Activated T-helper 1 cell treated with anti-CD3 and anti-CD28 coated beads, Interleukin-12 subunit alpha, Interleukin-12 subunit beta, Interleukin-2, Interleukin-4 antibody, amounts not matched to agents 30 ng/mL and 10 ng/mL and 1 ng/mL, durations not matched to agents 14 hours and 24 hours and 36 hours (primary cell): ENCODE data around the gene RETN. TPM values are rescaled to one million over a fixed set of nuclear protein-coding genes. Genes with fewer than 3 reads are reported as not detected.

ENCODE experiments used
- DNase-seq: peaks from one replicate; pipeline ENCODE4 v3.0.0; 2021; ENCODE audit warnings: low spot score
- H3K27ac Mint-ChIP-seq: one replicate; pipeline ENCODE4 v1.8.0; 2021; ENCODE audit warnings: mild to moderate bottlenecking, mixed read lengths
- H3K27me3 Mint-ChIP-seq: one replicate; pipeline ENCODE4 v1.8.0; 2022; ENCODE audit warnings: mild to moderate bottlenecking, moderate library complexity, mixed read lengths; ENCODE audit not compliant: insufficient read depth
- H3K36me3 Mint-ChIP-seq: one replicate; pipeline ENCODE4 v1.8.0; 2021; ENCODE audit warnings: low read depth, mixed read lengths
- H3K4me1 Mint-ChIP-seq: one replicate; pipeline ENCODE4 v1.8.0; 2021; ENCODE audit warnings: low read depth, mixed read lengths
- H3K4me3 Mint-ChIP-seq: one replicate; pipeline ENCODE4 v1.8.0; 2021; ENCODE audit warnings: mild to moderate bottlenecking, moderate library complexity, mixed read lengths
- H3K9me3 Mint-ChIP-seq: one replicate; pipeline ENCODE4 v1.8.0; 2021; ENCODE audit warnings: mixed read lengths
- intact Hi-C: fragments of 100-400 bp; cut with micrococcal nuclease; formaldehyde crosslinking; loops from one replicate; pipeline ENCODE4 v1.15.1; 2024
- total RNA-seq: library from RNA; stranded (reverse); gene quantifications from 2 replicates; pipeline ENCODE4 v1.2.3, GENCODE V29; 2022

Gene RETN
- total RNA-seq, 1 donor from 2014 or later, result not detected

- no peak for DNase-seq
- Mint-ChIP-seq H3K4me1 (no peaks in the 10 kb centered on the region), H3K9me3 (no peaks in the 10 kb centered on the region), H3K27me3 (no peaks in the 10 kb centered on the region), H3K36me3 (peaks cover 4% of the 10 kb centered on the region), H3K27ac (no peak overlapping the region), H3K4me3 (no peak overlapping the region)
- intact Hi-C loops, result no loop called here
Observed at GRCh38 chr19:7689165-7689564, 20.3 kb downstream of the RETN start.

GRCh38 chr19:7690779-7691258 lies 22.0 kb downstream of the RETN start:
- H3K27ac Mint-ChIP-seq, result no peak overlapping the region
- intact Hi-C loops, result no loop called here
- no peaks in the 10 kb centered on the region for H3K9me3 Mint-ChIP-seq

GRCh38 chr19:7691497-7691896 lies 22.6 kb downstream of the RETN start:
- no peak for DNase-seq
- H3K4me1 Mint-ChIP-seq, result no peaks in the 10 kb centered on the region
- no peaks in the 10 kb centered on the region for H3K9me3 Mint-ChIP-seq
- no peak overlapping the region for H3K27ac Mint-ChIP-seq
- intact Hi-C loops, result no loop called here
- H3K27me3 Mint-ChIP-seq, result peaks cover under 1% of the 10 kb centered on the region
- H3K4me3 Mint-ChIP-seq, result no peak overlapping the region
- H3K36me3 Mint-ChIP-seq, result no peaks in the 10 kb centered on the region

More at GRCh38 chr19:7690779-7691258, 22.0 kb downstream of the RETN start:
- H3K27me3 Mint-ChIP-seq, result no peaks in the 10 kb centered on the region
- DNase-seq, result no peak
- no peak overlapping the region for H3K4me3 Mint-ChIP-seq
- no peaks in the 10 kb centered on the region for H3K36me3 Mint-ChIP-seq
- H3K4me1 Mint-ChIP-seq, result no peaks in the 10 kb centered on the region

GRCh38 chr19:7692417-7693088 lies 23.7 kb downstream of the RETN start:
- Mint-ChIP-seq H3K9me3 (no peaks in the 10 kb centered on the region), H3K27ac (no peak overlapping the region), H3K4me1 (no peaks in the 10 kb centered on the region), H3K36me3 (no peaks in the 10 kb centered on the region), H3K27me3 (peaks cover 8% of the 10 kb centered on the region), H3K4me3 (no peak overlapping the region)
- no peak for DNase-seq
- intact Hi-C loops, result no loop called here

GRCh38 chr19:7694499-7694898 lies 25.6 kb downstream of the RETN start:
- Mint-ChIP-seq H3K27me3 (peaks cover 15% of the 10 kb centered on the region), H3K4me3 (no peak overlapping the region), H3K9me3 (no peaks in the 10 kb centered on the region), H3K36me3 (no peaks in the 10 kb centered on the region), H3K4me1 (peaks cover 6% of the 10 kb centered on the region), H3K27ac (no peak overlapping the region)
- intact Hi-C loops, result no loop called here
- no peak for DNase-seq

GRCh38 chr19:7697721-7698287 lies 29.0 kb downstream of the RETN start:
- Mint-ChIP-seq H3K27me3 (peaks cover 24% of the 10 kb centered on the region), H3K36me3 (no peaks in the 10 kb centered on the region), H3K9me3 (no peaks in the 10 kb centered on the region), H3K4me3 (no peak overlapping the region), H3K4me1 (peaks cover 10% of the 10 kb centered on the region), H3K27ac (no peak overlapping the region)
- intact Hi-C loops, result no loop called here
- no peak for DNase-seq

- H3K4me3 Mint-ChIP-seq, result no peak overlapping the region
- H3K9me3 Mint-ChIP-seq, result no peaks in the 10 kb centered on the region
- intact Hi-C loops, result no loop called here
- H3K27ac Mint-ChIP-seq, result no peak overlapping the region
- H3K4me1 Mint-ChIP-seq, result peaks cover 10% of the 10 kb centered on the region
- no peak for DNase-seq
- H3K36me3 Mint-ChIP-seq, result no peaks in the 10 kb centered on the region
- H3K27me3 Mint-ChIP-seq, result peaks cover 25% of the 10 kb centered on the region
Observed at GRCh38 chr19:7698583-7698982, 29.7 kb downstream of the RETN start.

GRCh38 chr19:7699003-7699402 lies 30.2 kb downstream of the RETN start:
- H3K36me3 Mint-ChIP-seq, result no peaks in the 10 kb centered on the region
- H3K27me3 Mint-ChIP-seq, result peaks cover 30% of the 10 kb centered on the region
- no peaks in the 10 kb centered on the region for H3K9me3 Mint-ChIP-seq
- no peak overlapping the region for H3K4me3 Mint-ChIP-seq
- H3K4me1 Mint-ChIP-seq, result peaks cover 10% of the 10 kb centered on the region
- H3K27ac Mint-ChIP-seq, result no peak overlapping the region
- intact Hi-C loops, result no loop called here
- DNase-seq, result no peak

- DNase-seq, result no peak
- intact Hi-C loops, result no loop called here
- H3K4me3 Mint-ChIP-seq, result no peak overlapping the region
- peaks cover 10% of the 10 kb centered on the region for H3K4me1 Mint-ChIP-seq
- H3K27me3 Mint-ChIP-seq, result peaks cover 34% of the 10 kb centered on the region
- no peaks in the 10 kb centered on the region for H3K36me3 Mint-ChIP-seq
- H3K27ac Mint-ChIP-seq, result no peak overlapping the region
- no peaks in the 10 kb centered on the region for H3K9me3 Mint-ChIP-seq
Observed at GRCh38 chr19:7699417-7700401, 30.9 kb downstream of the RETN start.

- Mint-ChIP-seq H3K27me3 (peaks cover 37% of the 10 kb centered on the region), H3K27ac (no peak overlapping the region), H3K4me3 (no peak overlapping the region), H3K4me1 (peaks cover 18% of the 10 kb centered on the region), H3K9me3 (no peaks in the 10 kb centered on the region), H3K36me3 (no peaks in the 10 kb centered on the region)
- intact Hi-C loops, result no loop called here
- DNase-seq, result no peak
Observed at GRCh38 chr19:7701049-7701653, 32.3 kb downstream of the RETN start.

GRCh38 chr19:7701654-7702457 lies 33.0 kb downstream of the RETN start, which contains the start of gene FCER2:
TSS of gene FCER2 (minus strand) at chr19:7702131. CDS start at chr19:7699760, 2,371 bp downstream.
- Mint-ChIP-seq H3K36me3 (no peaks in the 10 kb centered on the region), H3K27ac (no peak within 1 kb of the TSS), H3K4me1 (peaks cover 25% of the 10 kb centered on the region), H3K9me3 (no peaks in the 10 kb centered on the region), H3K4me3 (no peak within 1 kb of the TSS), H3K27me3 (peaks cover 38% of the 10 kb centered on the region)
- intact Hi-C loops, result no loop called here
- no peak for DNase-seq

GRCh38 chr19:7703332-7703731 lies 34.5 kb downstream of the RETN start:
- intact Hi-C loops, result no loop called here
- Mint-ChIP-seq H3K27ac (no peak overlapping the region), H3K36me3 (no peaks in the 10 kb centered on the region), H3K4me3 (no peak overlapping the region), H3K4me1 (peaks cover 27% of the 10 kb centered on the region), H3K9me3 (no peaks in the 10 kb centered on the region), H3K27me3 (peaks cover 33% of the 10 kb centered on the region)
- no peak for DNase-seq
